Neural progenitor cell (in vitro differentiated cells): ENCODE results near the gene FAM53A. TPM values are rescaled to one million over a fixed set of nuclear protein-coding genes. Genes with fewer than 3 reads are reported as not detected.
A peak's percentile ranks its signal among the peaks of the same experiment; 100 is the strongest.

Source experiments
- DNase-seq: peaks from one replicate; pipeline ENCODE4 v3.0.0-alpha.2; 2016; ENCODE audit warnings: low spot score
- H2AFZ ChIP-seq: fragments of 200-600 bp; sonication (generic); replicated peaks from 2 replicates; pipeline ENCODE4 v1.6.1; 2016; ENCODE audit warnings: antibody characterized with exemption
- H3F3A ChIP-seq: fragments of 200-600 bp; sonication (generic); 2 replicates; pipeline ENCODE4 v1.6.1; 2016; ENCODE audit warnings: antibody characterized with exemption, low read depth
- H3K27ac ChIP-seq: fragments of 200-600 bp; sonication (generic); 2 replicates; pipeline ENCODE4 v1.5.1; 2016; ENCODE audit warnings: mild to moderate bottlenecking
- H3K27me3 ChIP-seq: fragments of 200-600 bp; sonication (generic); 2 replicates; pipeline ENCODE4 v1.6.1; 2016; ENCODE audit warnings: mild to moderate bottlenecking, moderate library complexity
- H3K36me3 ChIP-seq: fragments of 200-600 bp; sonication (generic); 2 replicates; pipeline ENCODE4 v1.5.1; 2016
- H3K4me1 ChIP-seq: fragments of 200-600 bp; sonication (generic); 2 replicates; pipeline ENCODE4 v1.6.1; 2016; ENCODE audit warnings: mixed run types
- H3K4me2 ChIP-seq: fragments of 200-600 bp; sonication (generic); 2 replicates; pipeline ENCODE4 v1.6.1; 2016
- H3K4me3 ChIP-seq: fragments of 200-600 bp; sonication (generic); 2 replicates; pipeline ENCODE4 v1.5.1; 2016
- H3K79me2 ChIP-seq: fragments of 200-600 bp; sonication (generic); 2 replicates; pipeline ENCODE4 v1.6.1; 2016; ENCODE audit warnings: low read depth
- H3K9ac ChIP-seq: fragments of 200-600 bp; sonication (generic); 2 replicates; pipeline ENCODE4 v1.6.1; 2016
- H3K9me3 ChIP-seq: fragments of 200-600 bp; sonication (generic); 2 replicates; pipeline ENCODE4 v1.5.1; 2016; ENCODE audit warnings: low read depth
- H4K20me1 ChIP-seq: fragments of 200-600 bp; sonication (generic); 2 replicates; pipeline ENCODE4 v1.6.1; 2016; ENCODE audit warnings: low read depth
- H3K27ac Mint-ChIP-seq: 3 replicates; pipeline ENCODE4 v1.8.0; 2021; ENCODE audit warnings: mixed read lengths
- H3K27me3 Mint-ChIP-seq: 2 replicates; pipeline ENCODE4 v1.8.0; 2022; ENCODE audit warnings: low read depth, mild to moderate bottlenecking, inconsistent platforms, moderate library complexity, mixed read lengths; ENCODE audit not compliant: insufficient read depth
- H3K36me3 Mint-ChIP-seq: 3 replicates; pipeline ENCODE4 v1.8.0; 2021; ENCODE audit warnings: mixed read lengths
- H3K4me1 Mint-ChIP-seq: 3 replicates; pipeline ENCODE4 v1.8.0; 2021; ENCODE audit warnings: mixed read lengths
- H3K4me3 Mint-ChIP-seq: 3 replicates; pipeline ENCODE4 v1.8.0; 2021; ENCODE audit warnings: mild to moderate bottlenecking, moderate library complexity, mixed read lengths
- H3K9me3 Mint-ChIP-seq: 3 replicates; pipeline ENCODE4 v1.8.0; 2020; ENCODE audit warnings: mixed read lengths
- CTCF ChIP-seq: fragments of 200-600 bp; sonication (generic); IDR thresholded peaks from 2 replicates; pipeline ENCODE4 v1.5.1; 2017; ENCODE audit warnings: antibody characterized with exemption, mild to moderate bottlenecking
- EZH2 ChIP-seq: fragments of 200-600 bp; sonication (generic); IDR thresholded peaks from 2 replicates; pipeline ENCODE4 v1.6.1; 2017; ENCODE audit warnings: antibody characterized with exemption, mild to moderate bottlenecking, moderate library complexity
- EZH2phosphoT487 ChIP-seq: fragments of 200-600 bp; sonication (generic); IDR thresholded peaks from 2 replicates; pipeline ENCODE4 v1.6.1; 2017; ENCODE audit warnings: antibody characterized with exemption
- total RNA-seq: library from RNA; depleted of rRNA; stranded (reverse); fragments of >200 nt; gene quantifications from 2 replicates; pipeline ENCODE4 v1.2.3, GENCODE V29; 2015; ENCODE audit warnings: low replicate concordance

Gene FAM53A
- total RNA-seq, 1 donor from 2014 or later = 3.2 TPM

GRCh38 chr4:1711571-1712215, 27.6 kb upstream of the FAM53A start:
- peak overlapping the region; percentile 98 for H3K4me2 ChIP-seq
- H3F3A ChIP-seq = peaks cover 35% of the 10 kb centered on the region
- peak overlapping the region; percentile 82 for H3K27ac ChIP-seq
- no peaks in the 10 kb centered on the region for H3K9me3 Mint-ChIP-seq
- H3K36me3 ChIP-seq = no peaks in the 10 kb centered on the region
- peak overlapping the region; percentile 94 for H2AFZ ChIP-seq
- peaks cover 2% of the 10 kb centered on the region for H3K27me3 Mint-ChIP-seq
- H4K20me1 ChIP-seq = peaks cover 60% of the 10 kb centered on the region
- H3K4me1 Mint-ChIP-seq = peaks cover 44% of the 10 kb centered on the region
- no peaks in the 10 kb centered on the region for H3K9me3 ChIP-seq
- TF ChIP-seq CTCF = no peak
- TF ChIP-seq EZH2 = no peak
- TF ChIP-seq EZH2phosphoT487 = no peak
- H3K79me2 ChIP-seq = peaks cover 48% of the 10 kb centered on the region
- H3K4me3 Mint-ChIP-seq = peak overlapping the region; percentile 91
- H3K4me3 ChIP-seq = peak overlapping the region; percentile 67
- peaks cover 8% of the 10 kb centered on the region for H3K4me1 ChIP-seq
- H3K27ac Mint-ChIP-seq = peak overlapping the region; percentile 54
- peak overlapping the region; percentile 45 for H3K9ac ChIP-seq
- peak; percentile 68 for DNase-seq
- H3K36me3 Mint-ChIP-seq = peaks cover 18% of the 10 kb centered on the region
- H3K27me3 ChIP-seq = no peaks in the 10 kb centered on the region

- peaks cover 22% of the 10 kb centered on the region for H3K36me3 Mint-ChIP-seq
- Histone ChIP-seq H3K4me3 (peak overlapping the region; percentile 67), H3K9ac (peak overlapping the region; percentile 45), H4K20me1 (peaks cover 61% of the 10 kb centered on the region), H3F3A (peaks cover 35% of the 10 kb centered on the region), H3K36me3 (no peaks in the 10 kb centered on the region), H2AFZ (peak overlapping the region; percentile 94), H3K27me3 (no peaks in the 10 kb centered on the region), H3K27ac (no peak overlapping the region), H3K79me2 (peaks cover 54% of the 10 kb centered on the region), H3K9me3 (no peaks in the 10 kb centered on the region), H3K4me1 (peaks cover 8% of the 10 kb centered on the region), H3K4me2 (peak overlapping the region; percentile 98)
- H3K27me3 Mint-ChIP-seq = peaks cover 2% of the 10 kb centered on the region
- no peak for DNase-seq
- H3K27ac Mint-ChIP-seq = peak overlapping the region; percentile 54
- no peak for TF ChIP-seq EZH2phosphoT487
- no peak for TF ChIP-seq CTCF
- TF ChIP-seq EZH2 = no peak
- no peaks in the 10 kb centered on the region for H3K9me3 Mint-ChIP-seq
- H3K4me1 Mint-ChIP-seq = peaks cover 44% of the 10 kb centered on the region
- peak overlapping the region; percentile 91 for H3K4me3 Mint-ChIP-seq
Observed at GRCh38 chr4:1711055-1711570, 27.0 kb upstream of the FAM53A start.

- Mint-ChIP-seq H3K4me1 (peaks cover 26% of the 10 kb centered on the region), H3K9me3 (no peaks in the 10 kb centered on the region), H3K4me3 (no peak overlapping the region), H3K36me3 (peaks cover 33% of the 10 kb centered on the region), H3K27me3 (peaks cover 2% of the 10 kb centered on the region), H3K27ac (no peak overlapping the region)
- Histone ChIP-seq H3K79me2 (peaks cover 79% of the 10 kb centered on the region), H2AFZ (no peak overlapping the region), H3K9ac (no peak overlapping the region), H3K27ac (no peak overlapping the region), H3K36me3 (no peaks in the 10 kb centered on the region), H3K27me3 (no peaks in the 10 kb centered on the region), H4K20me1 (peaks cover 69% of the 10 kb centered on the region), H3K4me1 (peaks cover 8% of the 10 kb centered on the region), H3K4me2 (no peak overlapping the region), H3F3A (peaks cover 17% of the 10 kb centered on the region), H3K4me3 (no peak overlapping the region), H3K9me3 (no peaks in the 10 kb centered on the region)
- TF ChIP-seq EZH2 = no peak
- no peak for TF ChIP-seq EZH2phosphoT487
- TF ChIP-seq CTCF = no peak
- DNase-seq = no peak
Observed at GRCh38 chr4:1708581-1708980, 24.5 kb upstream of the FAM53A start.
